DND-41 (cell line): ENCODE measurements around the gene ACTG1.
A peak's percentile ranks its signal among the peaks of the same experiment; 100 is the strongest.

ENCODE experiments used
- ATAC-seq: fragments of 200-7000 bp; cut with Tn5 transposase; 3 replicates; pipeline ENCODE4 v1.9.1; 2021; ENCODE audit warnings: low read depth; ENCODE audit not compliant: insufficient read depth
- DNase-seq: peaks from one replicate; pipeline ENCODE4 v3.0.0-alpha.2; 2020
- H2AFZ ChIP-seq: 2 replicates; pipeline ENCODE4 v1.6.0; 2012; ENCODE audit warnings: low read depth, low read length
- H3K27ac ChIP-seq: 2 replicates; pipeline ENCODE4 v1.5.1; 2012; ENCODE audit warnings: low read length, inconsistent platforms
- H3K27me3 ChIP-seq: fragments of 200-600 bp; sonication (generic); 2 replicates; pipeline ENCODE4 v1.6.0; 2012; ENCODE audit warnings: low read length, mild to moderate bottlenecking, inconsistent platforms; ENCODE audit not compliant: insufficient read depth, poor library complexity
- H3K36me3 ChIP-seq: 2 replicates; pipeline ENCODE4 v1.5.1; 2012; ENCODE audit warnings: low read length, inconsistent platforms; ENCODE audit not compliant: insufficient read depth
- H3K4me1 ChIP-seq: 2 replicates; pipeline ENCODE4 v1.5.1; 2012; ENCODE audit warnings: mild to moderate bottlenecking, low read length; ENCODE audit not compliant: insufficient read depth
- H3K4me2 ChIP-seq: 2 replicates; pipeline ENCODE4 v1.6.0; 2012; ENCODE audit warnings: mild to moderate bottlenecking, moderate library complexity, low read length, inconsistent platforms; ENCODE audit not compliant: insufficient read depth
- H3K4me3 ChIP-seq, 2 experiments: fragments of 200-600 bp in 1 of 2; shearing (Covaris generic) in 1 of 2; 2 replicates each; pipeline ENCODE4 v1.5.1; 2012 to 2016; ENCODE audit warnings: inconsistent platforms in 2 of 2, low read length in 2 of 2, mild to moderate bottlenecking in 2 of 2, low read depth in 1 of 2, moderate library complexity in 1 of 2
- H3K79me2 ChIP-seq: 2 replicates; pipeline ENCODE4 v1.6.0; 2012; ENCODE audit warnings: low read length, inconsistent platforms; ENCODE audit not compliant: insufficient read depth
- H3K9ac ChIP-seq: 2 replicates; pipeline ENCODE4 v1.6.0; 2012; ENCODE audit warnings: low read depth, mild to moderate bottlenecking, inconsistent platforms, low read length, moderate library complexity
- H3K9me3 ChIP-seq: 2 replicates; pipeline ENCODE4 v1.5.1; 2012; ENCODE audit warnings: low read length, moderate library complexity, mild to moderate bottlenecking, inconsistent platforms; ENCODE audit not compliant: insufficient read depth, severe bottlenecking
- H4K20me1 ChIP-seq: 2 replicates; pipeline ENCODE4 v1.6.0; 2012; ENCODE audit warnings: low read length; ENCODE audit not compliant: insufficient read depth
- CTCF ChIP-seq: IDR thresholded peaks from 2 replicates; pipeline ENCODE4 v1.5.1; 2012; ENCODE audit warnings: borderline replicate concordance, low read length, moderate library complexity, mild to moderate bottlenecking; ENCODE audit not compliant: poor library complexity, severe bottlenecking; ENCODE audit errors: extremely low read depth
- EZH2 ChIP-seq: IDR thresholded peaks from 3 replicates; pipeline ENCODE4 v1.6.1; 2012; ENCODE audit warnings: borderline replicate concordance, low read depth, mild to moderate bottlenecking, moderate library complexity, low read length, inconsistent platforms; ENCODE audit not compliant: severe bottlenecking

The ACTG1 gene

GRCh38 chr17:81513753-81514488 lies 1.3 kb upstream of the ACTG1 start:
- peak overlapping the region; percentile 73 for H3K4me2 ChIP-seq
- H3K79me2 ChIP-seq, result peaks cover 79% of the 10 kb centered on the region
- H3K4me1 ChIP-seq, result peaks cover 41% of the 10 kb centered on the region
- peaks cover 55% of the 10 kb centered on the region for H4K20me1 ChIP-seq
- peaks cover 36% of the 10 kb centered on the region for H3K36me3 ChIP-seq
- ATAC-seq, result peak; percentile 20
- peak overlapping the region; percentile 31 to 66 for H3K4me3 ChIP-seq
- no peaks in the 10 kb centered on the region for H3K9me3 ChIP-seq
- peak overlapping the region; percentile 99 for H3K9ac ChIP-seq
- peak overlapping the region; percentile 12; the same call in 1 of the 2 replicates for H2AFZ ChIP-seq
- peak overlapping the region; percentile 95 for H3K27ac ChIP-seq
- no peak for TF ChIP-seq CTCF
- TF ChIP-seq EZH2, result no peak
- peak; percentile 74 for DNase-seq
- H3K27me3 ChIP-seq, result no peaks in the 10 kb centered on the region

GRCh38 chr17:81513372-81513752 lies 763 bp upstream of the ACTG1 start:
- ATAC-seq, result peak; percentile 29

GRCh38 chr17:81511804-81512561 lies 616 bp downstream of the ACTG1 start:
- H3K27ac ChIP-seq, result peak overlapping the region; percentile 81
- H3K79me2 ChIP-seq, result peaks cover 82% of the 10 kb centered on the region
- H3K36me3 ChIP-seq, result peaks cover 40% of the 10 kb centered on the region
- H3K4me1 ChIP-seq, result peaks cover 42% of the 10 kb centered on the region
- no peak for TF ChIP-seq CTCF
- no peak for TF ChIP-seq EZH2
- H3K9ac ChIP-seq, result peak overlapping the region; percentile 99
- DNase-seq (no peak), ATAC-seq (peak; percentile 0; the same call in 2 of the 3 replicates)
- no peaks in the 10 kb centered on the region for H3K27me3 ChIP-seq
- peak overlapping the region; percentile 87 for H3K4me2 ChIP-seq
- no peak overlapping the region for H2AFZ ChIP-seq
- peaks cover 55% of the 10 kb centered on the region for H4K20me1 ChIP-seq
- H3K9me3 ChIP-seq, result no peaks in the 10 kb centered on the region
- peak overlapping the region; percentile 80 to 92 for H3K4me3 ChIP-seq

More at GRCh38 chr17:81513372-81513752, 763 bp upstream of the ACTG1 start:
- Histone ChIP-seq H3K4me2 (peak overlapping the region; percentile 73), H3K79me2 (peaks cover 83% of the 10 kb centered on the region), H3K9ac (peak overlapping the region; percentile 99), H3K4me3 (peak overlapping the region; percentile 31 to 66), H3K27ac (peak overlapping the region; percentile 95), H3K4me1 (peaks cover 46% of the 10 kb centered on the region), H3K9me3 (no peaks in the 10 kb centered on the region), H2AFZ (no peak overlapping the region), H3K27me3 (no peaks in the 10 kb centered on the region), H3K36me3 (peaks cover 40% of the 10 kb centered on the region), H4K20me1 (peaks cover 60% of the 10 kb centered on the region)
- TF ChIP-seq EZH2, result no peak
- TF ChIP-seq CTCF, result no peak
- peak; percentile 77 for DNase-seq
